GM18526 (cell line): ENCODE data around the gene TRIM28.

Source experiments
- POLR2A ChIP-seq: IDR thresholded peaks from 3 replicates; pipeline ENCODE4 v1.6.1; 2011; ENCODE audit not compliant: insufficient read length; ENCODE audit errors: extremely low read depth

The TRIM28 gene

DNA sequence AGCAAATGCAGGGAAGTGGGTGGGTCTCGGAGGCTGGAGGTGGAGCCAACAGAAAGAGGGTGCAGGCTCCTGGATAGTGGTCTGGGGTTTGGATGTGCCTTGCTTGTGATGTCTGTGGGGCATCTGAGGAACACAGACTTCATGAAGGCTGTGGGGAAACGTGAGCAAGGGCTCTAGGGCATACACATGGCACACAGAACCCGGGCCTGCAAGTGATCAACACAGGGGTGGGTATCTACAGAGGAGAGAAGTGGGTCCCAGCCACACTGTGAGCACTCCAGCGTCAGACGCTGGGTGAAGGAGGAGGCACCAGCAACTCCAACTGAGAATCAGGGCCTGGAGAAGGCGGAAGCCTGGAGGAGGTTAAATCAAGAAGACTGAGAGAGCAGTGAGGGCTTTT, 20.0 kb downstream of the TRIM28 start:
- TF ChIP-seq POLR2A, result no peak

DNA sequence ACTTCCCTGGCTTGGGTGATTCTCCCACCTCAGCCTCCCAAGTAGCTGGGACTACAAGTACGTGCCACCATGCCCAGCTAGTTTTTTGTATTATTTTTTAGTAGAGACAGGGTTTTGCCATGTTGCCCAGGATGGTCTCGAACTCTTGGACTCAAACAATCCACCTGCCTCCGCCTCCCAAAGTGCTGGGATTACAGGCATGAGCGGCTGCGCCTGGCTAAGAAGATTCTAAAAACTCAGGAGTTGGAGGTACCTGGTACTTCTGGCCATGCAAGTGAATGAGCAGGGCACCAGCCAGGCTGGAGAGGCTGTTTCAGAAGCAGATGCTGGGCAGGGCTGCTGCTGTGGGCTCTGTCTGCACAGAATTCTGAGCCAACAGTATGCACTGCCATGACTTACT, 23.1 kb downstream of the TRIM28 start:
- no peak for TF ChIP-seq POLR2A

DNA sequence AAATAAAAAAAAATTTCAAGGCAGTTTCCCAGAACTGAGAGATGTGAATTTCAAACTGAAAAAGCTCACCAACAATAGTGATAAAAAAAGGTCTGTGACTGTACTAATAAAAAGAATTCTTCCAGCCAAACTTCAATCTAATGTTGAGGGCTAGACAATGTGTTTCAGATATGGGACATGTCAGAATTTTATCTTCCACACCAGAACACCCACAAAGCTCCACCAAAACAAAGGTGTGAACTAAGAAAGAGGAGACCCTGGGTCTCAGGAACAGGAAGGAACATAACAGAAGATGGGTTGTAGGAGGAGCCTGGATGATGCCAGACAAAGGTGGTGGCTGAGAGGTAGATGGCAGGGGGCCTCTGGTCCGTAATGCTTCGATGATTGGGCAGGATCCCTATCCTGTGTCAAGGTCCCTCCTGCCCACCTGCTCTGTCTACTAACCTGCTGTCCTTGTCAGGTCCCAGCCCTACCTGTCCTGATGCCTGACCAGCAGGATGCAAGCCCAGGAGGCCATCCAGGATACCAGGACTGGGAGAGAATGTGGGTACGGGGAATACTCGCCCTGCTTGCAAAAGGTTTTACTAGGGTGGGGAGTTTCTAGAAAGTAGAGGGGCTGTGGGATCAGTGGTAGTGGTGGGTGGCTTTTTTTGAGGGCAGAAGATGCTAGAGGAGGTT, 24.7 kb downstream of the TRIM28 start:
- no peak for TF ChIP-seq POLR2A

DNA sequence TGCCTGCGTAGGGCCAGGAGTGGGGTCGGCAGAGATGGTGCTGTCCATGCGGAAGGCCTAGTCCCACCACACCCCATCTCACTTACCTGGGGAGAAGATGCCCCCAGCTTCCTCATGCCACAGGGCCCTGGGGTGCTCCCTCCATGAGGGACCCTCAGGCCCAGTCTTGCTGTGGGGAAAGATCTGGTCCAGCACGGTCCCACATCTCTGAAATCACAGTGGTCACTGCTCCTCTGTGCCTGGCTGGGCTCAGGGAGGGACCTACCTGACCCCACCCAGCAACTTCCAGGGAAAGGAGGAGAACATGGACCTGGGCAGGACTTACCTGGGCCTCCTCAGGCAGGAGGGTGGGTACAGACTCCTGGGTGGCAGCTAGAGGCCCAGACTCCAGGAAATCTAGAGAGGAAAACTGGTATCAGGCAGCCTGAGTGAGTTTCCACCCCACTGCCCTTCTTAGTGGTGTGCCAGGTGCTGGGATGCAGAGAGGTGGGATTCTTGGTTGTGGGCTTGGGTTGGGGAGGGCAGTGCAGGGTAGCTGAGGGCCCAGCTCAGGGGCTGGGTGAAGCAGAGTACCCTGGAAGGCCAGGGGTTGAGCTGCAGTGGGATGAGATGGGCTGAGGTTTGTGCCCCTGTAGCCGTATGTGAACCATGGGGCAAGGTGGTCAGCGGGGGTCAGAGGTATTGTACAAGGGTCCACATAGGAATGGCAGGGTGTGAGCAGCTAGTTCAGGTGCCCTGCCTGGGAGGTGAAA, 25.5 kb downstream of the TRIM28 start:
- no peak for TF ChIP-seq POLR2A

DNA sequence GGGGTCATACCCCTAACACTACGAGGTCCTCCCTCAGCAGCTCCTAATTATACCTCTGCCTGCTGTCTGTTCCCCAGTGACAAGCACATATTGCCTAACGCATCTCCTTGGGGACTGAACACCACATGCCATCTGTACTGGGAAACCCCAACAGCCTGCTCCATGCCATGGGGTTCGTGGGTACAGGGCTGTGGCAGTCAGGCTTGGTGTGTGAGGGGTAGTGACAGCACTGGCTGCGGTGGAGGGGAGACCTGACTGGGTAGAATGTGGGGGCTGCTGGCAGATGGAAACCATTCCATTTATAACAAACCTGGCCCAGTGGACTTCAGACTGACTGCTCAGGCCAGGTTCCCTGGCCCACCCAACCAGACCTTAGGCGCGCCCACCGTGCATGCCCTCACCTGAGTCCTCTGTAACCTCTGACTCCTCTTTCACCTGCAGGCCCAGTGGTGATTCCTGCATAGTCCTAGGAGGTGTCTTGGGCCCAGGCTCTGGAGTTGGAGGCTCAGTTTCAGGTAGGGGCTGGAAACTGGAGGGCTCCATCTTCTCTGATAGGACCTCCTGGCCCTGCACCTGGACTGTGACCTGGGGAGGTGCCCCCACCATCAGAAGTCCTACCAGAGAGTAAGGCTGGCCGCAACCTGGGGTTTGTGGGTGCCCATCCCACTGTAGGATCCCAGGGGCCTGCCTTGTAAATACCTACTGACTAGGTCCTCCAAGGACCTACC, 26.2 kb downstream of the TRIM28 start:
- no peak for TF ChIP-seq POLR2A

DNA sequence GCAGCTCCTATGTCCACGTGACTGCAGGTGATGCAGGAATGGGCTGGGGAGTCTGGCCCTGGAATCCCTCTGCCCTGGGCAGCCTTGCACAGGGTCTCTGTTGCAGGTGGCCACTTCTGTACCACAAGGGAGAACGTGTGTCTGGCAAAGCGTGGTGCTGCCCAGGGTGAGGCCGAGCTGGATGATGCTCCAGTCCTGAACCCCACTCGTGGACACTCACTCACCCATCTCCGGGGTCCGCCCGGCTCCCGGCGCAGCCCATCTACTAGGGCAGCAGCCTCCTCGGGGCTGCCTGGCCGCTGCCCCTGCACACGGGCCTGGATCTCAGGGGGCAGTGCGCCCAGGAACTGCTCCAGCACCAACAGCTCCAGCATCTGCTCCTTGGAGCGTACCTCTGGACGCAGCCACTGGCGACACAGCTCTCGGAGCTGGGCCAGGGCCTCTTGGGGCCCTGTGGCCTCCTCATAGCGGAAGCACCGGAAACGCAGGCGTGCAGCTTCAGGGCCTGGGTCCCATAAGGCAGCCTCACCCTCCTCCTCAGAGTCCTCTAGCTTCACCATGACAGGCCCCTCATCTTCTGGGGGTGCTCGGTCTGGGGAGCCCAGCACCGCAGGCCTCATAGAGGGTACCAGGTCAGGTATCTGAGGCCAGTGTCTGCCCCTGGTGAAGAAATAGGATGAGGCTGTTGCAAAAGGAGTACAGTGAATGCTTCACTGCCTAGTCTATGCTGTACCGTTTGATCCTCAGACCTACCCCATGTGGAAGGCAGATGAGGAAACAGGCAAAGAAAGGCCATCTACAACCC, 27.1 kb downstream of the TRIM28 start:
- TF ChIP-seq POLR2A, result no peak

DNA sequence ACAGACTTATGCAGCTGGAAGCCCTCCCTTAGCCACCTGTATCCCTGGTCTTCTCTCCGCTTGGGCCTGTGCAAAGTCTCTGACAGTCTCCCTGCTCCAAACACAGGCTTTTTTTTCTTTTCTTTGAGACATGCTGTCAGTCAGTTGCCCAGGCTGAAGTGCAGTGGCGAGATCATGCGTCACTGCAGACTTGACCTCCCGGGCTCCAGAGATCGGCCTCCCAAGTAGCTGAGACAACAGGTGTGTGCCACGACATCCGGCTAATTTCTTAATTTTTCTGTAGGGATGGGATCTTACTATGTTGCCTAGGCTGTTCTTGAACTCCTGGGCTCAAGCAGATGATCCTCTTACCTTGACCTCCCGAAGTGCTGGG, 27.7 kb downstream of the TRIM28 start:
- no peak for TF ChIP-seq POLR2A

DNA sequence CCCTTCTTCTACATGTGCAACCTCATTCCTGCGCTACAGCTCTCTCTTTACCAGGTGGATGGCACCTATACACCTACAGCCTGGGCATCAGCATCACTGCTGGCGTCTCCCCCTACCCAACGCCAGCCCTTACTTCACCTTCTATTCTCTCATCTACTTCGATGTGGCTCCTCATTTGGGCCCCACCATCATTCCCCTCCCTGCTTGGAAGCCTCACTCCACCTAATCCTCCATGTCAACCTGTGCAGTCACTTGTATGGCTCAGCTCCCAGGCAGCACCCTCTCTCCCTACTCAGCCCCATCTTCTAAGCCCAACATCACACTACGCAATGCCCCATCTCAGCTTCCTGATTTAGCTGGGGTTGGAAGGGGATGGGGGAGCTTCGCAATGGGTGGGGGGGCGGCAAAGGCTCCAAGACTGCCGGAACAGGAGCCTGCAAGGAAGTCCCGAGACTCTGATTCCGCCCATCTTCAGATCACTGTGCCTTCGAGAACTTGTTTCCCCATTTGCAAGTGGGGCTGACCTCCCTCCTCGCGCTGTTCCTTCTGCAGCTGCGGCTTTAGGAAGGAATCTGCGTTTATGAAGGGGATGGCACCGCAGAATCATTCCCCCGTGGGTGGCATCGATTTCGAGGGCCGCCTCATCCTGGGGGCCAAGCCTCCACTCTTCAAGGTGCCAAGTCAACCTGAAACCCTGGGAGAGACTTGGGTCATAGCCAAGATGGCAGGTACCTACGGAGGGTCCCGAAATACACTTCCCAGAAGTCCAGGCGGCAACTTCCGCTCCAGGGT, 28.4 kb downstream of the TRIM28 start:
- no peak for TF ChIP-seq POLR2A

DNA sequence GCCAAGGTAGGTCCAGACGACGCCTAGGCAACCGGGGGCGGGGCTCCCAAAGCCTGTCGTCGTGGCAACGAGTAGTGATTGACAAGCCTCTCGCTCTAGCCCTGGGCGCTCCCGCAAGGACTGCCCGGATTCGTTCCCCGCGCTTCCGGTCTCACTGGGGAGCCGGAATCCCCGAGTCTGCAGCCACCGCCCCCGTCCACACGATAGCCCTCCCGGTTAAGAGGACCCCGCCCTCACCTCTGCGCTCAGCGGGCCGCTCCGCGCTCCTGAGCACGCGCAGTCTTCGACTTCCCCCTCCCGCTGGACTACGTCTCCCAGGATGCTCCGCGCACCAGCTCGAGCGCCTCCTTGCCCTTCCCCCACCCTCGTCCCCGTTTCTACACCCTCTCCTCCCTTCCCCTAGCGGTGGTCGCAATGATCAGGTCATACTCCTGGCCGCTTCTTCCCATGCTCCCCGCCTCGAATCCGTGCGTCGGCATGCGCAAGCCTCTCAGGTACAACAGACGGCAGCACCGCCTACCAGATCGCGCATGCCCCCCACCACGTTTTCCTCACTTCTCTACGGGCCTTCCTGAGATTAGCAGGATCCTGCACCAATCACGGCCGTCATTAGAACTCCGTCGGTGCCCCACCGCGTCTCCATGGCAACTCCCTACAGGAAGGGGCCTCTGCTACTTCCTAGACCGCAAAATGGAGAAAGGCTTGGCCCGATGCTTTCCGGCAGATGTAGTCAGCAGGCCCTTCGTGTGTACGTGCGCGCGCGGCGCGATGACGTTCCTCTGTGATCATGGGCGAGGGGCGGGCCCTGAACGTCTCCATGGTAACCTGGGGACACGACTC, 29.2 kb downstream of the TRIM28 start, which contains the start of gene MZF1:
Gene MZF1 (minus strand): TSS at position 518 of the 840 bp plus-strand sequence. CDS start 1,946 bp downstream, outside the sequence.
- TF ChIP-seq POLR2A, result peak; percentile 37

DNA sequence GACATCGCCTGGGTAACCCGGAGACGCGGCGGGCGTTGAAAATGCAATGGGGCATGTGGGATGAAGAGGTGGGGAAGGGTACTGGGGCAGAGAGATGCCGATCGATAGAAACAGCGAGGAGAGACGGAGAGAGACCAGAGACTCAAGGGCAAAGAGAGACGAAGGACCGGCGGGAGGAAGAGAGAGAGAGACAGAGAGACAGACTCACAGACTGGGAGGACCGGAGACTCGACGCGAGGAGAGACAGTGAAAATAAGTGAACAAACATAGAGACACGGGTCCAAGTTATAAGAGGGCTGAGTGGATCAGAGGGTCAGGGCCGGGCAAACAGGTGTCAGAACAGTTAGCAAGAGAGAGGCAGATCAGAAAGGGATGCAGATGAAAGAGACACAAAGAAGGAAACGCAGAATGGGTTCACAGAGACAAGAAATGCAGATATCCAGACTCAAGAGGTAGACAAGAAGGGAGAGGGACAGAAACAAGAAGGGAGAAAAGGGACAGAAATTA, 29.8 kb downstream of the TRIM28 start:
- TF ChIP-seq POLR2A, result no peak

DNA sequence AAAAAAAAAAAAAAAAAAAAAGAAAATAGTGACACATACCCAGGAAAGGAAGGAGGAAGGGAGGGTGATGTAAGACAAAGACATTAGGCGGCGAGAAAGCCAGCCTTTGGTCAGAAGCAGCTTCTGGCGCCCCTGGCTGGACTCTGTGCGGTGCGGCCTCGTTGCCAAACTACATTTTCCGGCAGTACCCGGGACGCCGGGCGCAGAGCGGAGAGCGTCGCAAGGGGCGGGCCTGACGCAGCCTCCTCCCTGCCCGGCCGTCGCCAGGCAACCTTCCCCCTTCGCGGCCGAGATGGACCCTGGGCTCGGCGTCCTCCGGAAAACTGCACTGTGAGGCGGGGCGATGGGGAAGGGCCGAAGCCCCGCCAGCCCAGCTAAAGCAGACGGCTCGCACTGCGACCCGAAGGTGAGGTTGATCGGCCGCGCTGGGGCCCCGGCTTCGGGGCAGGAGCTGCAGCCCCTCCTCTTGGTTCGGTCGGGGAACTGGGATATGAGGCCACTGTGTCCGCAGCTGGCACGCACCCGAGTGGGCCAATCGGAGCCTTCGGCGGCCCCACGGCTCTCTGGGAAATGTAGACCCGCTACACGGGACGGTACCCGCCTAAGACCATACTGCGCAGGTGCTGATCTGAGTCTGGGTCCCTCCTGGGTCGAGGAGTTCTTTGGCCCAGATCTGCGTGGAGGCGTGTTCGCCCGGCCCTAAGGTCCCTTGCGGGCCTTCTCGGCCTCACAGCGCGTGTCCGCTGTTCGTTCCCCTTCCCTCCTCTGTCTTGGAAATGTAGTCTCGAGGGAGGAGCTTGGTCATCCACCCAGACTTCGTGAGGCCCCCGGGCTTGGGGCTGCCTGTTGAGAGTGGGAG, 31.5 kb downstream of the TRIM28 start:
- peak; percentile 80 for TF ChIP-seq POLR2A

DNA sequence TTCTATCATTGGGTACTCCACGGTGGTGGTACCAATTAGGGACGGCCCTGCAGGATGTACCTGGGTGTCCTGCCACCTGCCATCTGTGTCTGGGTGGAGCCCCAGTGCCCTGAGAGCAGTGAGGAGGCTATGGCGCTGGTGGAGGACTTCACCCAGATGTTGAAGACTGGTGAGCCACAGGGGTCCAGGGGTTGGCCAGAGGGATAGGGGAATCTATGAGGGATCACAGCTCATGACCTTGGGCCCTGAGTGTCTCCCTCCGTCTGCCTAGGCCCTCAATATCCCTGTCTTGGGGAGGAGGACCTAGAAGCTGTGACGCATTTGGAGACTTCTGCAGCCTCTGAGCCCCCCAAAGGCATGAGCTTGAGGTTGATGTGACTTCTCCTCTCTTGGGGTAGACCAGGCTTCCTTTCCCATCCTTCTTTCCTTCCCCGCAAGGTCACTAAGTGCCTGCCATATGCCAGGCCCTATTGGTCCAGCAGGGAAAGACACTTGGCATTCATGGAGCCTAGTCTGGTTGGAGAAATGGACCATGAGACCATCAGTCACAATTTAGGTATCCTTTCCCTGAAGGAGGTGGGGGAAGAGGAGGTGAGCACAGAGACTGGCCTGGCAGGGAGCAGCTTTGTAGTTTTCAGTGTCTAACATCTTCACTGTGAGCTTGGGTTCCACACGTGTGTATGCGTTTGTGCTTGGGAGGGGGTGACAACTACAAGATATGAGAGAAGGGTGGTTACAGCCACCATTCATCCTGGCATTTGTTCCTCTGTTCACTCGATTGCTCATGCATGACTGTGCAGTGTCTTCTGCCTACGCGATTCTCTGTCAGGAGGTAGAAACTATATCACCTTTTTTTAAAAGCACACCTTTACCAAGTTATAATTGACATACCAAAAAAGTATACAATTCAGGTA, 34.4 kb downstream of the TRIM28 start:
- TF ChIP-seq POLR2A, result no peak
